ENCODE measurements around the gene FAM78A.

Gene FAM78A

GRCh38 chr9:131276094-131276888 is at the start of gene FAM78A:
Gene FAM78A, minus strand, starts transcription at chr9:131276510. Its CDS starts 331 bp downstream, at chr9:131276179.
- Histone ChIP-seq H3K27me3 (ENCODE audit: control insufficient read depth, insufficient read depth, low read length) (peaks cover 37% of the 10 kb centered on the region), H3K4me3 (ENCODE audit: low read length) (no peak within 1 kb of the TSS), H3K36me3 (ENCODE audit: control insufficient read depth, insufficient read depth, low read length) (no peaks in the 10 kb centered on the region), H3K4me1 (ENCODE audit: control insufficient read depth, insufficient read depth, low read length) (peaks cover 10% of the 10 kb centered on the region), H3K9me3 (ENCODE audit: control insufficient read depth, low read length) (no peaks in the 10 kb centered on the region), H3K9ac (ENCODE audit: low read length) (peak within 1 kb of the TSS; percentile 53)

- H3K36me3 ChIP-seq (ENCODE audit: control insufficient read depth, insufficient read depth, low read length): no peaks in the 10 kb centered on the region
- no peak overlapping the region for H3K9ac ChIP-seq (ENCODE audit: low read length)
- H3K4me3 ChIP-seq (ENCODE audit: low read length): no peak overlapping the region
- H3K27me3 ChIP-seq (ENCODE audit: control insufficient read depth, insufficient read depth, low read length): no peaks in the 10 kb centered on the region
- H3K4me1 ChIP-seq (ENCODE audit: control insufficient read depth, insufficient read depth, low read length): no peaks in the 10 kb centered on the region
- H3K9me3 ChIP-seq (ENCODE audit: control insufficient read depth, low read length): no peaks in the 10 kb centered on the region
Measured at GRCh38 chr9:131324736-131325679, 48.7 kb upstream of the FAM78A start.

- Histone ChIP-seq H3K4me1 (ENCODE audit: control insufficient read depth, insufficient read depth, low read length) (no peaks in the 10 kb centered on the region), H3K4me3 (ENCODE audit: low read length) (no peak overlapping the region), H3K27me3 (ENCODE audit: control insufficient read depth, insufficient read depth, low read length) (no peaks in the 10 kb centered on the region), H3K9me3 (ENCODE audit: control insufficient read depth, low read length) (no peaks in the 10 kb centered on the region), H3K36me3 (ENCODE audit: control insufficient read depth, insufficient read depth, low read length) (no peaks in the 10 kb centered on the region), H3K9ac (ENCODE audit: low read length) (no peak overlapping the region)
Measured at GRCh38 chr9:131323629-131324028, 47.3 kb upstream of the FAM78A start.

- Histone ChIP-seq H3K36me3 (ENCODE audit: control insufficient read depth, insufficient read depth, low read length) (no peaks in the 10 kb centered on the region), H3K4me1 (ENCODE audit: control insufficient read depth, insufficient read depth, low read length) (no peaks in the 10 kb centered on the region), H3K9ac (ENCODE audit: low read length) (no peak overlapping the region), H3K27me3 (ENCODE audit: control insufficient read depth, insufficient read depth, low read length) (no peaks in the 10 kb centered on the region), H3K4me3 (ENCODE audit: low read length) (no peak overlapping the region), H3K9me3 (ENCODE audit: control insufficient read depth, low read length) (no peaks in the 10 kb centered on the region)
Measured at GRCh38 chr9:131320031-131320685, 43.8 kb upstream of the FAM78A start.

GRCh38 chr9:131319486-131319885 is 43.2 kb upstream of the FAM78A start:
- Histone ChIP-seq H3K36me3 (ENCODE audit: control insufficient read depth, insufficient read depth, low read length) (no peaks in the 10 kb centered on the region), H3K27me3 (ENCODE audit: control insufficient read depth, insufficient read depth, low read length) (no peaks in the 10 kb centered on the region), H3K9me3 (ENCODE audit: control insufficient read depth, low read length) (no peaks in the 10 kb centered on the region), H3K4me3 (ENCODE audit: low read length) (no peak overlapping the region), H3K9ac (ENCODE audit: low read length) (no peak overlapping the region), H3K4me1 (ENCODE audit: control insufficient read depth, insufficient read depth, low read length) (no peaks in the 10 kb centered on the region)

GRCh38 chr9:131318231-131319085 is 42.1 kb upstream of the FAM78A start:
- H3K4me1 ChIP-seq (ENCODE audit: control insufficient read depth, insufficient read depth, low read length): no peaks in the 10 kb centered on the region

GRCh38 chr9:131312822-131313770 is 36.8 kb upstream of the FAM78A start:
- Histone ChIP-seq H3K27me3 (ENCODE audit: control insufficient read depth, insufficient read depth, low read length) (peaks cover 4% of the 10 kb centered on the region), H3K9ac (ENCODE audit: low read length) (no peak overlapping the region), H3K4me1 (ENCODE audit: control insufficient read depth, insufficient read depth, low read length) (peaks cover 5% of the 10 kb centered on the region), H3K36me3 (ENCODE audit: control insufficient read depth, insufficient read depth, low read length) (no peaks in the 10 kb centered on the region), H3K4me3 (ENCODE audit: low read length) (no peak overlapping the region), H3K9me3 (ENCODE audit: control insufficient read depth, low read length) (no peaks in the 10 kb centered on the region)

More at GRCh38 chr9:131318231-131319085, 42.1 kb upstream of the FAM78A start:
- H3K9me3 ChIP-seq (ENCODE audit: control insufficient read depth, low read length): no peaks in the 10 kb centered on the region
- H3K4me3 ChIP-seq (ENCODE audit: low read length): no peak overlapping the region
- H3K9ac ChIP-seq (ENCODE audit: low read length): no peak overlapping the region
- no peaks in the 10 kb centered on the region for H3K27me3 ChIP-seq (ENCODE audit: control insufficient read depth, insufficient read depth, low read length)
- no peaks in the 10 kb centered on the region for H3K36me3 ChIP-seq (ENCODE audit: control insufficient read depth, insufficient read depth, low read length)

GRCh38 chr9:131312246-131312645 is 35.9 kb upstream of the FAM78A start:
- Histone ChIP-seq H3K9me3 (ENCODE audit: control insufficient read depth, low read length) (no peaks in the 10 kb centered on the region), H3K4me1 (ENCODE audit: control insufficient read depth, insufficient read depth, low read length) (peaks cover 5% of the 10 kb centered on the region), H3K4me3 (ENCODE audit: low read length) (no peak overlapping the region), H3K27me3 (ENCODE audit: control insufficient read depth, insufficient read depth, low read length) (peaks cover 4% of the 10 kb centered on the region), H3K9ac (ENCODE audit: low read length) (no peak overlapping the region), H3K36me3 (ENCODE audit: control insufficient read depth, insufficient read depth, low read length) (no peaks in the 10 kb centered on the region)

- Histone ChIP-seq H3K27me3 (ENCODE audit: control insufficient read depth, insufficient read depth, low read length) (peaks cover 4% of the 10 kb centered on the region), H3K36me3 (ENCODE audit: control insufficient read depth, insufficient read depth, low read length) (no peaks in the 10 kb centered on the region), H3K9ac (ENCODE audit: low read length) (no peak overlapping the region), H3K9me3 (ENCODE audit: control insufficient read depth, low read length) (no peaks in the 10 kb centered on the region), H3K4me3 (ENCODE audit: low read length) (no peak overlapping the region), H3K4me1 (ENCODE audit: control insufficient read depth, insufficient read depth, low read length) (peaks cover 5% of the 10 kb centered on the region)
Measured at GRCh38 chr9:131310833-131311554, 34.7 kb upstream of the FAM78A start.
